ENCODE results near the gene ZBTB44. TPM values are rescaled to one million over a fixed set of nuclear protein-coding genes. Genes with fewer than 3 reads are reported as not detected.
"Not testable (repeated sequence)": the region's sequence is repeated elsewhere in the genome, so short reads cannot be mapped to it uniquely, and the experiment has no call there.

The ZBTB44 gene
- total RNA-seq, 1 donor from 2014 or later: 94.3 TPM

- not testable (repeated sequence) for DNase-seq (ENCODE audit: low read depth)
Observed at GRCh38 chr11:130249929-130250328, 64.8 kb downstream of the ZBTB44 start.

- no peak for DNase-seq (ENCODE audit: low read depth)
Observed at GRCh38 chr11:130249371-130249770, 65.3 kb downstream of the ZBTB44 start.

- no peak for DNase-seq (ENCODE audit: low read depth)
Observed at GRCh38 chr11:130247319-130247718, 67.4 kb downstream of the ZBTB44 start.

- no peak for DNase-seq (ENCODE audit: low read depth)
Observed at GRCh38 chr11:130246738-130247137, 68.0 kb downstream of the ZBTB44 start.

- DNase-seq (ENCODE audit: low read depth): no peak
Observed at GRCh38 chr11:130246270-130246669, 68.4 kb downstream of the ZBTB44 start.

- not testable (repeated sequence) for DNase-seq (ENCODE audit: low read depth)
Observed at GRCh38 chr11:130245375-130245774, 69.3 kb downstream of the ZBTB44 start.

GRCh38 chr11:130244848-130245247, 69.9 kb downstream of the ZBTB44 start:
- DNase-seq (ENCODE audit: low read depth): no peak

- DNase-seq (ENCODE audit: low read depth): peak; percentile 5
Observed at GRCh38 chr11:130243816-130244215, 70.9 kb downstream of the ZBTB44 start.

- DNase-seq (ENCODE audit: low read depth): no peak
Observed at GRCh38 chr11:130241713-130242112, 73.0 kb downstream of the ZBTB44 start.

GRCh38 chr11:130237282-130238006, 77.3 kb downstream of the ZBTB44 start:
- DNase-seq (ENCODE audit: low read depth): no peak

- no peak for DNase-seq (ENCODE audit: low read depth)
Observed at GRCh38 chr11:130234315-130234714, 80.4 kb downstream of the ZBTB44 start.

- DNase-seq (ENCODE audit: low read depth): not testable (repeated sequence)
Observed at GRCh38 chr11:130233888-130234287, 80.8 kb downstream of the ZBTB44 start.

GRCh38 chr11:130233486-130233885, 81.2 kb downstream of the ZBTB44 start:
- not testable (repeated sequence) for DNase-seq (ENCODE audit: low read depth)

GRCh38 chr11:130227373-130227772, 87.3 kb downstream of the ZBTB44 start:
- no peak for DNase-seq (ENCODE audit: low read depth)

GRCh38 chr11:130223291-130223971, 91.3 kb downstream of the ZBTB44 start:
- DNase-seq (ENCODE audit: low read depth): peak; percentile 14

- DNase-seq (ENCODE audit: low read depth): no peak
Observed at GRCh38 chr11:130220311-130221035, 94.2 kb downstream of the ZBTB44 start.

GRCh38 chr11:130219148-130219547, 95.6 kb downstream of the ZBTB44 start:
- DNase-seq (ENCODE audit: low read depth): no peak

- no peak for DNase-seq (ENCODE audit: low read depth)
Observed at GRCh38 chr11:130218501-130219070, 96.1 kb downstream of the ZBTB44 start.

GRCh38 chr11:130217133-130218031, 97.3 kb downstream of the ZBTB44 start:
- DNase-seq (ENCODE audit: low read depth): peak; percentile 1

- peak; percentile 6 for DNase-seq (ENCODE audit: low read depth)
Observed at GRCh38 chr11:130216591-130217132, 98.1 kb downstream of the ZBTB44 start.

GRCh38 chr11:130216221-130216550, 98.5 kb downstream of the ZBTB44 start:
- DNase-seq (ENCODE audit: low read depth): no peak
